Measurements from ENCODE around the gene TBL1XR1. TPM values are rescaled to one million over a fixed set of nuclear protein-coding genes. Genes with fewer than 3 reads are reported as not detected.
A peak's percentile ranks its signal among the peaks of the same experiment; 100 is the strongest.

The TBL1XR1 gene
- total and polyA plus RNA-seq, 2 of the 4 experiments (the other 2 are of a cell fraction), result 25.2 to 170 TPM

DNA sequence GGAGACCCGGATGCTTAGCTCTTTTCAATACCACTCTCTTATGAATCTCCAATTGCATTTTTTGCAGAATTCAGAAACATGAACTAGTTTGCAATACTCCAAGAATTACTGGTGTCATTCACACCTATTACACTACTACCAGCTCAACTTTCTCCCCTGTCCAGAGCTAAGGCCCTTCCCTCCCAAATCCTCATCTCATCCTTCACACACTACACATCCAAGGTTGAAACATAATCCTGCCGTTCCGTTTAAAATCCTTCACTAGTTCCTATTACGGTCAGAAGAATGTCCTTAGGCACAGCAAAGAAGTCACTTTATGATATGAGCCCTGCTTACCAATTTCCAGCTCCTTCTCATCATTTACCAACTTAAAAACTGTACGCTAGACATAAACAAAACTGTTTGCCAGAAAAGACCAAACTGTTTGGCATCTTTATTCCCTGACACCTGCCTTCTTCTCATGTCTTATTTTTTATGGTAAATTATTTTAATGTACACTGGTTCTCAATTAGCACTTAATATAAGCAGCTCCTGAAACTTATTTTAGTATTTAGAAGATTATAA lies 22.6 kb downstream of the TBL1XR1 start:
- intact Hi-C loops (cut with micrococcal nuclease) (no loop called here), dilution Hi-C loops (cut with HindIII; ENCODE audit: low sequenced_read_pairs, unreplicated experiment) (no loop called here)
- H4K91ac ChIP-seq (ENCODE audit: insufficient read depth, low read depth, low read length), result no peak overlapping the region

More for the DNA sequence above, 22.6 kb downstream of the TBL1XR1 start:
- Histone ChIP-seq H3K4me1 (ENCODE audit: control insufficient read depth, insufficient read depth, low read length) (peaks cover 2% of the 10 kb centered on the region), H3K18ac (ENCODE audit: low read depth, low read length) (no peak overlapping the region), H3K9me1 (ENCODE audit: insufficient read depth, low read length) (peaks cover 3% of the 10 kb centered on the region), H2AK5ac (ENCODE audit: low read depth, low read length) (no peak overlapping the region), H3K4me3 (ENCODE audit: insufficient read depth, low read depth, low read length) (no peak overlapping the region), H2BK5ac (ENCODE audit: low read depth, low read length, poor library complexity, severe bottlenecking) (no peak overlapping the region), H2AK9ac (replicated peaks; ENCODE audit: low read depth, low read length, poor library complexity) (no peak overlapping the region), H3K9me3 (ENCODE audit: control insufficient read depth, insufficient read depth, low read length) (no peaks in the 10 kb centered on the region), H2AFZ (replicated peaks; ENCODE audit: low read length, poor library complexity) (no peak overlapping the region), H3K27ac (ENCODE audit: insufficient read depth, low read length) (no peak overlapping the region), H3K14ac (replicated peaks; ENCODE audit: low read depth, low read length) (no peak overlapping the region; the same call in 1 of the 2 replicates), H3K9ac (ENCODE audit: low read depth, low read length) (peak overlapping the region; percentile 36; the same call in 1 of the 2 replicates), H3K4ac (ENCODE audit: low read depth, low read length) (no peak overlapping the region), H4K20me1 (ENCODE audit: insufficient read depth, low read length) (peaks cover 86% of the 10 kb centered on the region), H3K23ac (ENCODE audit: low read depth, low read length) (peak overlapping the region; percentile 92; the same call in 1 of the 2 replicates), H3K4me2 (ENCODE audit: low read depth, low read length) (peak overlapping the region; percentile 31; the same call in 1 of the 2 replicates), H3K36me3 (ENCODE audit: control insufficient read depth, insufficient read depth, low read length) (peaks cover 6% of the 10 kb centered on the region), H3K79me1 (ENCODE audit: low read depth in 1 of 2, low read length in 2 of 2) (peaks cover 15 to 55% of the 10 kb centered on the region in 2 experiments), H2BK120ac (ENCODE audit: low read depth, low read length) (no peak overlapping the region), H4K5ac (ENCODE audit: low read depth, low read length) (no peak overlapping the region), H2BK20ac (ENCODE audit: low read depth, low read length) (no peak overlapping the region), H2BK15ac (ENCODE audit: low read depth, low read length) (no peak overlapping the region), H3K56ac (ENCODE audit: extremely low read depth, insufficient read depth, low read length) (no peak overlapping the region), H3K27me3 (ENCODE audit: control insufficient read depth, insufficient read depth, low read length) (no peaks in the 10 kb centered on the region), H4K8ac (ENCODE audit: low read depth in 2 of 2, low read length in 2 of 2) (peak overlapping the region in 1 of 2 experiments; percentile 45; a peak in 2 of 4 replicates)
- DNase-seq, result no peak
- in situ Hi-C loops (cut with MboI; ENCODE audit: low sequenced_read_pairs), result no loop called here
- no TSS peak for BruUV-seq (replicated peaks)
- ATAC-seq (ENCODE audit: low read depth), result no peak
- TF ChIP-seq CHD1 (IDR thresholded peaks at IDR 0.05; ENCODE audit: low read depth, low read length) (no peak), RFX5 (IDR thresholded peaks at IDR 0.05; ENCODE audit: low read depth, low read length) (no peak), SMC3 (IDR thresholded peaks at IDR 0.05; ENCODE audit: low read depth, low read length) (no peak), CEBPB (IDR thresholded peaks at IDR 0.05; ENCODE audit: low read depth, low read length) (no peak), MAFK (IDR thresholded peaks at IDR 0.05; ENCODE audit: low read depth, low read length) (no peak), BHLHE40 (IDR thresholded peaks at IDR 0.05; ENCODE audit: low read depth, low read length) (no peak), RCOR1 (IDR thresholded peaks at IDR 0.05; ENCODE audit: insufficient replicate concordance, low read length) (no peak)
- TF ChIP-seq, protein P1, sequence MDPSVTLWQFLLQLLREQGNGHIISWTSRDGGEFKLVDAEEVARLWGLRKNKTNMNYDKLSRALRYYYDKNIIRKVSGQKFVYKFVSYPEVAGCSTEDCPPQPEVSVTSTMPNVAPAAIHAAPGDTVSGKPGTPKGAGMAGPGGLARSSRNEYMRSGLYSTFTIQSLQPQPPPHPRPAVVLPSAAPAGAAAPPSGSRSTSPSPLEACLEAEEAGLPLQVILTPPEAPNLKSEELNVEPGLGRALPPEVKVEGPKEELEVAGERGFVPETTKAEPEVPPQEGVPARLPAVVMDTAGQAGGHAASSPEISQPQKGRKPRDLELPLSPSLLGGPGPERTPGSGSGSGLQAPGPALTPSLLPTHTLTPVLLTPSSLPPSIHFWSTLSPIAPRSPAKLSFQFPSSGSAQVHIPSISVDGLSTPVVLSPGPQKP (IDR thresholded peaks at IDR 0.05; ENCODE audit: borderline replicate concordance, low read depth, low read length), result no peak
- POLR2A ChIA-PET (ENCODE audit: unreplicated experiment), result no interaction called here
- 7% methylated on average over 3 of the region's 5 CpGs; no CpG with 5 or more reads in 1 of the 2 experiments for WGBS, 2 experiments (ENCODE audit: extremely low coverage in 2 of 2, insufficient read length in 1 of 2)
- CTCF ChIA-PET, result interaction anchor here (0.5 kb wide), 1 partner anchor 584 kb away, joined by 3 read pairs; no protein-coding TSS in a partner anchor

Data from IMR-90 (cell line).